Ishikawa (cell line): ENCODE measurements around the gene WDR88.

Experiments used
- CEBPB ChIP-seq: IDR thresholded peaks from 2 replicates; pipeline ENCODE4 v1.6.1; 2012
- CREB1 ChIP-seq: IDR thresholded peaks from 2 replicates; pipeline ENCODE4 v1.6.1; 2012; ENCODE audit warnings: low read depth
- EP300 ChIP-seq: IDR thresholded peaks from 2 replicates; pipeline ENCODE4 v1.6.1; 2012; ENCODE audit warnings: borderline replicate concordance
- FOXM1 ChIP-seq: IDR thresholded peaks from 2 replicates; pipeline ENCODE4 v1.6.1; 2012; ENCODE audit warnings: low read depth, borderline replicate concordance
- MAX ChIP-seq: IDR thresholded peaks from 2 replicates; pipeline ENCODE4 v1.6.1; 2012
- NFIC ChIP-seq: IDR thresholded peaks from 2 replicates; pipeline ENCODE4 v1.6.1; 2012
- RAD21 ChIP-seq: IDR thresholded peaks from 2 replicates; pipeline ENCODE4 v1.6.1; 2012; ENCODE audit warnings: low read depth
- TEAD4 ChIP-seq: IDR thresholded peaks from 2 replicates; pipeline ENCODE4 v1.6.1; 2012
- YY1 ChIP-seq: IDR thresholded peaks from 2 replicates; pipeline ENCODE4 v1.6.1; 2012; ENCODE audit warnings: low read depth
- ZBTB7A ChIP-seq: IDR thresholded peaks from 2 replicates; pipeline ENCODE4 v1.6.1; 2012; ENCODE audit warnings: low read depth
- TF ChIP-seq, protein P1 (sequence below): IDR thresholded peaks from 2 replicates; pipeline ENCODE4 v1.6.1; 2012; ENCODE audit warnings: low read depth, mild to moderate bottlenecking

DNA sequence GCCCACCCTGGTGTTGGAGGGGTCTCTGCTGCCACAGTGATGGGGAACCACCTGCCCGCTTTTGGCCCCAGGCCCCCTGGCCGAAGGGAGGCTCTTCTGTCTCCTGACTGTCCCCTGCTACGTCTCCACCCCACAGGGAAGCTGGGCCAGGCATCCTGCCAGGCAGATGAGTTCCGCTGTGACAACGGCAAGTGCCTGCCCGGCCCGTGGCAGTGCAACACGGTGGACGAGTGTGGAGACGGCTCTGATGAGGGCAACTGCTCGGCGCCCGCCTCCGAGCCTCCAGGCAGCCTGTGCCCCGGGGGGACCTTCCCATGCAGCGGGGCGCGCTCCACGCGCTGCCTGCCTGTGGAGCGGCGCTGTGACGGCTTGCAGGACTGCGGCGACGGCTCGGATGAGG lies 73.2 kb downstream of the WDR88 start:
- TF ChIP-seq, protein P1, sequence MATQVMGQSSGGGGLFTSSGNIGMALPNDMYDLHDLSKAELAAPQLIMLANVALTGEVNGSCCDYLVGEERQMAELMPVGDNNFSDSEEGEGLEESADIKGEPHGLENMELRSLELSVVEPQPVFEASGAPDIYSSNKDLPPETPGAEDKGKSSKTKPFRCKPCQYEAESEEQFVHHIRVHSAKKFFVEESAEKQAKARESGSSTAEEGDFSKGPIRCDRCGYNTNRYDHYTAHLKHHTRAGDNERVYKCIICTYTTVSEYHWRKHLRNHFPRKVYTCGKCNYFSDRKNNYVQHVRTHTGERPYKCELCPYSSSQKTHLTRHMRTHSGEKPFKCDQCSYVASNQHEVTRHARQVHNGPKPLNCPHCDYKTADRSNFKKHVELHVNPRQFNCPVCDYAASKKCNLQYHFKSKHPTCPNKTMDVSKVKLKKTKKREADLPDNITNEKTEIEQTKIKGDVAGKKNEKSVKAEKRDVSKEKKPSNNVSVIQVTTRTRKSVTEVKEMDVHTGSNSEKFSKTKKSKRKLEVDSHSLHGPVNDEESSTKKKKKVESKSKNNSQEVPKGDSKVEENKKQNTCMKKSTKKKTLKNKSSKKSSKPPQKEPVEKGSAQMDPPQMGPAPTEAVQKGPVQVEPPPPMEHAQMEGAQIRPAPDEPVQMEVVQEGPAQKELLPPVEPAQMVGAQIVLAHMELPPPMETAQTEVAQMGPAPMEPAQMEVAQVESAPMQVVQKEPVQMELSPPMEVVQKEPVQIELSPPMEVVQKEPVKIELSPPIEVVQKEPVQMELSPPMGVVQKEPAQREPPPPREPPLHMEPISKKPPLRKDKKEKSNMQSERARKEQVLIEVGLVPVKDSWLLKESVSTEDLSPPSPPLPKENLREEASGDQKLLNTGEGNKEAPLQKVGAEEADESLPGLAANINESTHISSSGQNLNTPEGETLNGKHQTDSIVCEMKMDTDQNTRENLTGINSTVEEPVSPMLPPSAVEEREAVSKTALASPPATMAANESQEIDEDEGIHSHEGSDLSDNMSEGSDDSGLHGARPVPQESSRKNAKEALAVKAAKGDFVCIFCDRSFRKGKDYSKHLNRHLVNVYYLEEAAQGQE = no peak
- TF ChIP-seq CREB1 (no peak), YY1 (no peak), ZBTB7A (no peak), CEBPB (no peak), EP300 (no peak), RAD21 (no peak), TEAD4 (no peak), FOXM1 (no peak), MAX (no peak), NFIC (no peak)
